Mesendoderm (in vitro differentiated cells): Measurements from ENCODE around the gene TBC1D17.

Experiments used
- DNase-seq: peaks from one replicate; pipeline ENCODE4 v3.0.0; 2013
- H2AK5ac ChIP-seq: 2 replicates; pipeline ENCODE4 v1.6.1; 2013; ENCODE audit warnings: low read length, inconsistent platforms
- H2BK120ac ChIP-seq: 2 replicates; pipeline ENCODE4 v1.6.1; 2013; ENCODE audit warnings: low read depth, mild to moderate bottlenecking, low read length, moderate library complexity, mixed read lengths
- H2BK15ac ChIP-seq: replicated peaks from 2 replicates; pipeline ENCODE4 v1.6.1; 2013; ENCODE audit warnings: low read depth, mild to moderate bottlenecking, moderate library complexity
- H2BK5ac ChIP-seq: 2 replicates; pipeline ENCODE4 v1.6.1; 2013; ENCODE audit warnings: low read length, inconsistent platforms
- H3K18ac ChIP-seq: 2 replicates; pipeline ENCODE4 v1.6.1; 2013; ENCODE audit warnings: mild to moderate bottlenecking, low read length, mixed read lengths
- H3K23ac ChIP-seq: one replicate; pipeline ENCODE4 v1.6.1; 2013; ENCODE audit warnings: low read length
- H3K27ac ChIP-seq: 2 replicates; pipeline ENCODE4 v1.5.1; 2013; ENCODE audit warnings: low read depth, mild to moderate bottlenecking, inconsistent platforms, low read length, moderate library complexity
- H3K27me3 ChIP-seq: 2 replicates; pipeline ENCODE4 v1.6.1; 2013; ENCODE audit warnings: low read length, control low read depth, mild to moderate bottlenecking, inconsistent platforms; ENCODE audit not compliant: insufficient read depth, poor library complexity
- H3K36me3 ChIP-seq: 2 replicates; pipeline ENCODE4 v1.6.1; 2013; ENCODE audit warnings: low read length, inconsistent platforms; ENCODE audit not compliant: control insufficient read depth, insufficient read depth
- H3K4ac ChIP-seq: one replicate; pipeline ENCODE4 v1.6.1; 2013; ENCODE audit warnings: low read depth, mild to moderate bottlenecking, low read length, moderate library complexity
- H3K4me1 ChIP-seq: 2 replicates; pipeline ENCODE4 v1.6.1; 2013; ENCODE audit warnings: low read depth, low read length, inconsistent platforms; ENCODE audit not compliant: control insufficient read depth
- H3K4me2 ChIP-seq: 2 replicates; pipeline ENCODE4 v1.6.1; 2013; ENCODE audit warnings: low read length
- H3K4me3 ChIP-seq: 2 replicates; pipeline ENCODE4 v1.5.1; 2013; ENCODE audit warnings: mild to moderate bottlenecking, low read length
- H3K56ac ChIP-seq: one replicate; pipeline ENCODE4 v1.6.1; 2013; ENCODE audit warnings: low read length
- H3K79me1 ChIP-seq: 2 replicates; pipeline ENCODE4 v1.6.1; 2013; ENCODE audit warnings: low read length, inconsistent platforms
- H3K79me2 ChIP-seq: 2 replicates; pipeline ENCODE4 v1.6.1; 2013; ENCODE audit warnings: mild to moderate bottlenecking, low read length; ENCODE audit not compliant: control insufficient read depth, insufficient read depth
- H3K9ac ChIP-seq: 2 replicates; pipeline ENCODE4 v1.6.1; 2013; ENCODE audit warnings: low read length, inconsistent platforms
- H4K5ac ChIP-seq: one replicate; pipeline ENCODE4 v1.6.1; 2013; ENCODE audit warnings: low read length
- H4K8ac ChIP-seq: one replicate; pipeline ENCODE4 v1.6.1; 2013; ENCODE audit warnings: low read depth, mild to moderate bottlenecking, control low read depth, low read length, moderate library complexity
- WGBS: extraction: QIAGEN DNeasy Blood & Tissue Kit; methylation state at CpG from one replicate; pipeline ENCODE4 v1.1.7; 2013; ENCODE audit warnings: low lambda C conversion rate, missing lambda C conversion rate; ENCODE audit not compliant: insufficient coverage; ENCODE audit errors: extremely low coverage; 5-methylcytosine and 5-hydroxymethylcytosine counted together

Gene TBC1D17

GRCh38 chr19:49844138-49845095 lies 33.1 kb upstream of the TBC1D17 start:
- no peak overlapping the region for H4K8ac ChIP-seq
- H2BK5ac ChIP-seq = no peak overlapping the region

GRCh38 chr19:49845414-49845813 lies 32.1 kb upstream of the TBC1D17 start:
- Histone ChIP-seq H3K56ac (no peak overlapping the region), H3K4me2 (no peak overlapping the region), H2BK120ac (no peak overlapping the region), H2BK5ac (no peak overlapping the region), H3K79me1 (peaks cover 5% of the 10 kb centered on the region), H3K27ac (no peak overlapping the region), H3K4me1 (no peaks in the 10 kb centered on the region), H3K79me2 (no peaks in the 10 kb centered on the region), H4K8ac (no peak overlapping the region), H3K4ac (no peak overlapping the region), H3K9ac (no peak overlapping the region), H3K4me3 (no peak overlapping the region), H3K23ac (no peak overlapping the region), H2AK5ac (no peak overlapping the region), H3K18ac (no peak overlapping the region), H2BK15ac (no peak overlapping the region), H3K27me3 (no peaks in the 10 kb centered on the region), H4K5ac (no peak overlapping the region), H3K36me3 (no peaks in the 10 kb centered on the region)
- no CpG with 5 or more reads among the region's 3 CpGs for WGBS
- DNase-seq = no peak

More at GRCh38 chr19:49844138-49845095, 33.1 kb upstream of the TBC1D17 start:
- Histone ChIP-seq H3K27ac (no peak overlapping the region), H3K9ac (no peak overlapping the region), H2BK15ac (no peak overlapping the region), H3K4ac (no peak overlapping the region), H3K79me1 (peaks cover 1% of the 10 kb centered on the region), H3K27me3 (no peaks in the 10 kb centered on the region), H3K56ac (no peak overlapping the region), H3K4me2 (no peak overlapping the region), H3K36me3 (no peaks in the 10 kb centered on the region), H3K23ac (no peak overlapping the region), H2BK120ac (no peak overlapping the region), H4K5ac (no peak overlapping the region), H3K4me1 (no peaks in the 10 kb centered on the region), H3K4me3 (no peak overlapping the region), H2AK5ac (no peak overlapping the region), H3K18ac (no peak overlapping the region), H3K79me2 (no peaks in the 10 kb centered on the region)
- DNase-seq = no peak
- WGBS = no CpG with 5 or more reads among the region's 18 CpGs

GRCh38 chr19:49846408-49846807 lies 31.1 kb upstream of the TBC1D17 start:
- no peaks in the 10 kb centered on the region for H3K79me2 ChIP-seq
- H4K5ac ChIP-seq = no peak overlapping the region
- H2BK15ac ChIP-seq = no peak overlapping the region
- no peak overlapping the region for H3K27ac ChIP-seq
- H2AK5ac ChIP-seq = no peak overlapping the region
- no peak overlapping the region for H4K8ac ChIP-seq
- no peaks in the 10 kb centered on the region for H3K36me3 ChIP-seq
- no peak overlapping the region for H3K4me2 ChIP-seq
- DNase-seq = no peak
- H3K4me1 ChIP-seq = no peaks in the 10 kb centered on the region
- no peak overlapping the region for H2BK120ac ChIP-seq
- no peak overlapping the region for H3K4ac ChIP-seq
- H3K9ac ChIP-seq = no peak overlapping the region
- WGBS = no CpG with 5 or more reads among the region's 5 CpGs
- H3K23ac ChIP-seq = no peak overlapping the region
- H3K56ac ChIP-seq = no peak overlapping the region
- H3K27me3 ChIP-seq = no peaks in the 10 kb centered on the region
- no peak overlapping the region for H3K18ac ChIP-seq
- no peak overlapping the region for H2BK5ac ChIP-seq
- peaks cover 5% of the 10 kb centered on the region for H3K79me1 ChIP-seq
- no peak overlapping the region for H3K4me3 ChIP-seq

- Histone ChIP-seq H3K4me3 (no peak overlapping the region), H3K4me2 (no peak overlapping the region), H3K9ac (no peak overlapping the region), H3K27me3 (no peaks in the 10 kb centered on the region), H3K56ac (no peak overlapping the region), H3K4me1 (peaks cover 8% of the 10 kb centered on the region), H4K8ac (no peak overlapping the region), H3K79me1 (peaks cover 17% of the 10 kb centered on the region), H3K79me2 (peaks cover 13% of the 10 kb centered on the region), H3K27ac (no peak overlapping the region), H2BK15ac (no peak overlapping the region), H2AK5ac (no peak overlapping the region), H3K23ac (no peak overlapping the region), H4K5ac (no peak overlapping the region), H3K36me3 (peaks cover 5% of the 10 kb centered on the region), H2BK120ac (no peak overlapping the region), H2BK5ac (no peak overlapping the region), H3K4ac (no peak overlapping the region), H3K18ac (no peak overlapping the region)
- no CpG with 5 or more reads among the region's 10 CpGs for WGBS
- no peak for DNase-seq
Observed at GRCh38 chr19:49847731-49848696, 29.5 kb upstream of the TBC1D17 start.

- Histone ChIP-seq H4K5ac (no peak overlapping the region), H3K4me2 (no peak overlapping the region), H3K4ac (no peak overlapping the region), H2BK120ac (no peak overlapping the region), H3K4me3 (no peak overlapping the region), H4K8ac (no peak overlapping the region), H3K27me3 (no peaks in the 10 kb centered on the region), H3K79me2 (peaks cover 21% of the 10 kb centered on the region), H3K36me3 (peaks cover 5% of the 10 kb centered on the region), H3K56ac (no peak overlapping the region), H2AK5ac (no peak overlapping the region), H2BK15ac (no peak overlapping the region), H3K27ac (no peak overlapping the region), H3K23ac (no peak overlapping the region), H3K9ac (no peak overlapping the region), H3K79me1 (peaks cover 22% of the 10 kb centered on the region), H2BK5ac (no peak overlapping the region), H3K4me1 (peaks cover 8% of the 10 kb centered on the region), H3K18ac (no peak overlapping the region)
- no CpG with 5 or more reads among the region's 3 CpGs for WGBS
- DNase-seq = no peak
Observed at GRCh38 chr19:49848938-49849337, 28.6 kb upstream of the TBC1D17 start.
